ENCODE data around the gene KCNIP4.

Gene KCNIP4

DNA sequence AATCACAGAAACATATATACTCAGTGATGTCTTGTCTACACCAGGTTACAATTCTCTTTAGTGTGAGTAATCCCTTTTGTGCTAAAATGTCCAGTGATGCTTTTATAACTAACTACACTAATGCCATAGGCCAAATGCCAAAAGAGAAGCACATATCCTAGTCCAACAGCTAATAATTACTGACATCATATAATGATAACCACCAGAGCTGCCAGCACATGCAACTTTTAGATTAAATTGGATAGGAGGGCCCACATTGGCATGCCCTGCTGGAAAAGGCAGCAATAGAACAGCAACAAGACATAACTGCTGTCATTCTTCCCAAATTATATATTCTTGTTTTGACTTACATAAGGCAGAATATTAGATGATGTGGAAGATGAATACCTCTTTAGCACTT is 238.8 kb downstream of the KCNIP4 start:
- H3K27ac ChIP-seq (replicated peaks), result no peak overlapping the region
- no peaks in the 10 kb centered on the region for H3K27me3 ChIP-seq (ENCODE audit: insufficient read depth, poor library complexity, severe bottlenecking)
- no peak overlapping the region for H3K4me3 ChIP-seq (replicated peaks; ENCODE audit: insufficient read depth, low read length)
- DNase-seq (ENCODE audit: low read depth in 1 of 2, low spot score in 1 of 2), result no peak
- TF ChIP-seq REST (IDR thresholded peaks at IDR 0.05; ENCODE audit: insufficient replicate concordance, low read depth) (no peak), SPI1 (IDR thresholded peaks at IDR 0.05; ENCODE audit: borderline replicate concordance, low read depth) (no peak), GABPA (IDR thresholded peaks at IDR 0.05; ENCODE audit: low read depth) (no peak), POLR2AphosphoS5 (IDR thresholded peaks at IDR 0.05; ENCODE audit: low read depth) (no peak)
- TF ChIP-seq, protein P1, sequence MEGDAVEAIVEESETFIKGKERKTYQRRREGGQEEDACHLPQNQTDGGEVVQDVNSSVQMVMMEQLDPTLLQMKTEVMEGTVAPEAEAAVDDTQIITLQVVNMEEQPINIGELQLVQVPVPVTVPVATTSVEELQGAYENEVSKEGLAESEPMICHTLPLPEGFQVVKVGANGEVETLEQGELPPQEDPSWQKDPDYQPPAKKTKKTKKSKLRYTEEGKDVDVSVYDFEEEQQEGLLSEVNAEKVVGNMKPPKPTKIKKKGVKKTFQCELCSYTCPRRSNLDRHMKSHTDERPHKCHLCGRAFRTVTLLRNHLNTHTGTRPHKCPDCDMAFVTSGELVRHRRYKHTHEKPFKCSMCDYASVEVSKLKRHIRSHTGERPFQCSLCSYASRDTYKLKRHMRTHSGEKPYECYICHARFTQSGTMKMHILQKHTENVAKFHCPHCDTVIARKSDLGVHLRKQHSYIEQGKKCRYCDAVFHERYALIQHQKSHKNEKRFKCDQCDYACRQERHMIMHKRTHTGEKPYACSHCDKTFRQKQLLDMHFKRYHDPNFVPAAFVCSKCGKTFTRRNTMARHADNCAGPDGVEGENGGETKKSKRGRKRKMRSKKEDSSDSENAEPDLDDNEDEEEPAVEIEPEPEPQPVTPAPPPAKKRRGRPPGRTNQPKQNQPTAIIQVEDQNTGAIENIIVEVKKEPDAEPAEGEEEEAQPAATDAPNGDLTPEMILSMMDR (IDR thresholded peaks at IDR 0.05; ENCODE audit: insufficient read depth, low read length), result no peak

- no peaks in the 10 kb centered on the region for H3K27me3 ChIP-seq (ENCODE audit: insufficient read depth, poor library complexity, severe bottlenecking)
- H3K27ac ChIP-seq (replicated peaks), result no peak overlapping the region
- TF ChIP-seq, protein P1 (IDR thresholded peaks at IDR 0.05; ENCODE audit: insufficient read depth, low read length), result no peak
- TF ChIP-seq SPI1 (IDR thresholded peaks at IDR 0.05; ENCODE audit: borderline replicate concordance, low read depth) (no peak), REST (IDR thresholded peaks at IDR 0.05; ENCODE audit: insufficient replicate concordance, low read depth) (no peak), GABPA (IDR thresholded peaks at IDR 0.05; ENCODE audit: low read depth) (no peak), POLR2AphosphoS5 (IDR thresholded peaks at IDR 0.05; ENCODE audit: low read depth) (no peak)
- H3K4me3 ChIP-seq (replicated peaks; ENCODE audit: insufficient read depth, low read length), result no peak overlapping the region
- no peak for DNase-seq (ENCODE audit: low read depth in 1 of 2, low spot score in 1 of 2)
These were observed 239.5 kb downstream of the KCNIP4 start for GRCh38 chr4:21709031-21709430.

DNA sequence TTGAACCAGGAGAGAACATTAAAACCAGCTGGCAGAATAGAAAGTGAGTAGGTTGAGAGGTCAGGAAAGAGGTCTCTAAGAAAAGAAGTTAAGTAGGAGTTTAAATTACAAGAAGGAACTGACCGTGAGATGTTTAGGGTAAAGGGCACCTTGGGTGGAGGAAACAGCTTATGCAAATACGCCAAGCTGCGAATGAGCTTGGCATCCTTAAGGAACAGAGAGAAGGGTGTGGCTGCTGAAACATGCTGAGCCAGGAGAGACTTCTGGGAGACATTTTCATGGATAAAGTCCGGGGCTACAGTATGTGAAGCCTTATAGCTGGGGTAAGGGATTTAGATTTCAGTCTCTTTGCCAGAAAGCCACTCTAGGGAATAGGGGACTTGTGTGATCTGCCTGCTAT is 249.1 kb downstream of the KCNIP4 start:
- Histone ChIP-seq H3K27me3 (ENCODE audit: insufficient read depth, poor library complexity, severe bottlenecking) (no peaks in the 10 kb centered on the region), H3K27ac (replicated peaks) (no peak overlapping the region), H3K4me3 (replicated peaks; ENCODE audit: insufficient read depth, low read length) (no peak overlapping the region)
- DNase-seq (ENCODE audit: low read depth in 1 of 2, low spot score in 1 of 2), result no peak
- TF ChIP-seq, protein P1 (IDR thresholded peaks at IDR 0.05; ENCODE audit: insufficient read depth, low read length), result no peak
- no peak for TF ChIP-seq SPI1 (IDR thresholded peaks at IDR 0.05; ENCODE audit: borderline replicate concordance, low read depth)
- TF ChIP-seq REST (IDR thresholded peaks at IDR 0.05; ENCODE audit: insufficient replicate concordance, low read depth), result no peak
- no peak for TF ChIP-seq GABPA (IDR thresholded peaks at IDR 0.05; ENCODE audit: low read depth)
- no peak for TF ChIP-seq POLR2AphosphoS5 (IDR thresholded peaks at IDR 0.05; ENCODE audit: low read depth)

All from HL-60 (cell line).